Measurements from ENCODE around the gene CD37.

- TF ChIP-seq CTCF (IDR thresholded peaks at IDR 0.05) (peak in 1 of 4 experiments; percentile 16), POLR2A (IDR thresholded peaks at IDR 0.05) (peak; percentile 65 to 67)
These were observed 26.3 kb downstream of the CD37 start for GRCh38 chr19:49361438-49362047.

Measured in uterus (tissue), 2 donors.